HepG2 (cell line): Measurements from ENCODE around the gene R3HDM1. TPM values are rescaled to one million over a fixed set of nuclear protein-coding genes. Genes with fewer than 3 reads are reported as not detected.

ENCODE experiments used
- CEBPG ChIP-seq: IDR thresholded peaks from 2 replicates; pipeline ENCODE4 v1.6.1; 2016
- DNMT1 ChIP-seq: sonication (generic); formaldehyde crosslinking; IDR thresholded peaks from 2 replicates; pipeline ENCODE4 v1.5.1; 2020; ENCODE audit warnings: mild to moderate bottlenecking, missing genetic modification reagents
- FOXJ3 ChIP-seq: sonication (generic); formaldehyde crosslinking; IDR thresholded peaks from 2 replicates; pipeline ENCODE4 v1.4.0; 2020; ENCODE audit warnings: missing genetic modification reagents, mild to moderate bottlenecking, borderline replicate concordance
- GTF3A ChIP-seq: sonication (generic); formaldehyde crosslinking; conservative IDR thresholded peaks from 2 replicates; pipeline ENCODE4 v1.4.0; 2020; ENCODE audit warnings: mild to moderate bottlenecking, missing genetic modification reagents
- MIER2 ChIP-seq: IDR thresholded peaks from 2 replicates; pipeline ENCODE4 v1.6.1; 2016; ENCODE audit warnings: missing biosample characterization, missing genetic modification reagents
- SP4 ChIP-seq: sonication (generic); formaldehyde crosslinking; IDR thresholded peaks from 2 replicates; pipeline ENCODE4 v1.8.1; 2023; ENCODE audit warnings: mild to moderate bottlenecking, missing genetic modification reagents
- TERF1 ChIP-seq: sonication (generic); formaldehyde crosslinking; IDR thresholded peaks from 2 replicates; pipeline ENCODE4 v1.8.0; 2022; ENCODE audit warnings: mild to moderate bottlenecking, missing genetic modification reagents, moderate library complexity
- ZNF343 ChIP-seq: sonication (generic); formaldehyde crosslinking; IDR thresholded peaks from 2 replicates; pipeline ENCODE4 v1.4.0; 2020; ENCODE audit warnings: mild to moderate bottlenecking, missing genetic modification reagents
- ZNF775 ChIP-seq: sonication (generic); formaldehyde crosslinking; IDR thresholded peaks from 2 replicates; pipeline ENCODE4 v1.4.0; 2020; ENCODE audit warnings: missing genetic modification reagents, mild to moderate bottlenecking, moderate library complexity, borderline replicate concordance
- ZNF782 ChIP-seq: sonication (generic); formaldehyde crosslinking; IDR thresholded peaks from 2 replicates; pipeline ENCODE4 v1.4.0; 2020; ENCODE audit warnings: missing genetic modification reagents, mild to moderate bottlenecking, borderline replicate concordance
- polyA plus RNA-seq, 8 experiments: library from polyadenylated mRNA; depleted of rRNA in 3 of 8; stranded (reverse) in 7 of 8; unstranded in 1 of 8; fragments of >200 nt; fragmentation: Illumina TruSeq in 4 of 8; extraction: Trizol in 4 of 8; gene quantifications; 2 replicates each; pipeline versions ENCODE4 v1.2.1 to v1.2.3, GENCODE V29; 2011 to 2016; ENCODE audit warnings: low read depth in 4 of 8, missing spikeins in 1 of 8, mixed read lengths in 1 of 8; ENCODE audit not compliant: insufficient read depth in 1 of 8
- total RNA-seq, 5 experiments: library from RNA; depleted of rRNA; stranded (reverse); fragments of >200 nt; fragmentation: Illumina TruSeq; extraction: Trizol; gene quantifications; 2 replicates each; pipeline ENCODE4 v1.2.3, GENCODE V29; 2016; ENCODE audit warnings: low read depth in 1 of 5
- TF ChIP-seq, protein P1 (sequence below): sonication (generic); formaldehyde crosslinking; IDR thresholded peaks from 2 replicates; pipeline ENCODE4 v1.5.0; 2020; ENCODE audit warnings: mild to moderate bottlenecking, missing genetic modification reagents
- TF ChIP-seq, protein P2 (sequence below): sonication (generic); formaldehyde crosslinking; IDR thresholded peaks from 2 replicates; pipeline ENCODE4 v1.4.0; 2020; ENCODE audit warnings: mild to moderate bottlenecking, low read depth, missing genetic modification reagents
- TF ChIP-seq, protein P3 (sequence below): sonication (generic); formaldehyde crosslinking; IDR thresholded peaks from 2 replicates; pipeline ENCODE4 v1.5.0; 2020; ENCODE audit warnings: mild to moderate bottlenecking, missing genetic modification reagents
- TF ChIP-seq, protein P4 (sequence below): sonication (generic); formaldehyde crosslinking; IDR thresholded peaks from 2 replicates; pipeline ENCODE4 v1.5.1; 2020; ENCODE audit warnings: missing genetic modification reagents, mild to moderate bottlenecking, borderline replicate concordance
- TF ChIP-seq, protein P5 (sequence below): sonication (generic); formaldehyde crosslinking; IDR thresholded peaks from 2 replicates; pipeline ENCODE4 v1.4.0; 2020; ENCODE audit warnings: low read depth, mild to moderate bottlenecking, missing genetic modification reagents

The R3HDM1 gene
- total and polyA plus RNA-seq, 2 of the 13 experiments (the other 11 are each of a cell fraction or from before 2014, with no cell fraction given): 15.7 to 54.3 TPM

DNA sequence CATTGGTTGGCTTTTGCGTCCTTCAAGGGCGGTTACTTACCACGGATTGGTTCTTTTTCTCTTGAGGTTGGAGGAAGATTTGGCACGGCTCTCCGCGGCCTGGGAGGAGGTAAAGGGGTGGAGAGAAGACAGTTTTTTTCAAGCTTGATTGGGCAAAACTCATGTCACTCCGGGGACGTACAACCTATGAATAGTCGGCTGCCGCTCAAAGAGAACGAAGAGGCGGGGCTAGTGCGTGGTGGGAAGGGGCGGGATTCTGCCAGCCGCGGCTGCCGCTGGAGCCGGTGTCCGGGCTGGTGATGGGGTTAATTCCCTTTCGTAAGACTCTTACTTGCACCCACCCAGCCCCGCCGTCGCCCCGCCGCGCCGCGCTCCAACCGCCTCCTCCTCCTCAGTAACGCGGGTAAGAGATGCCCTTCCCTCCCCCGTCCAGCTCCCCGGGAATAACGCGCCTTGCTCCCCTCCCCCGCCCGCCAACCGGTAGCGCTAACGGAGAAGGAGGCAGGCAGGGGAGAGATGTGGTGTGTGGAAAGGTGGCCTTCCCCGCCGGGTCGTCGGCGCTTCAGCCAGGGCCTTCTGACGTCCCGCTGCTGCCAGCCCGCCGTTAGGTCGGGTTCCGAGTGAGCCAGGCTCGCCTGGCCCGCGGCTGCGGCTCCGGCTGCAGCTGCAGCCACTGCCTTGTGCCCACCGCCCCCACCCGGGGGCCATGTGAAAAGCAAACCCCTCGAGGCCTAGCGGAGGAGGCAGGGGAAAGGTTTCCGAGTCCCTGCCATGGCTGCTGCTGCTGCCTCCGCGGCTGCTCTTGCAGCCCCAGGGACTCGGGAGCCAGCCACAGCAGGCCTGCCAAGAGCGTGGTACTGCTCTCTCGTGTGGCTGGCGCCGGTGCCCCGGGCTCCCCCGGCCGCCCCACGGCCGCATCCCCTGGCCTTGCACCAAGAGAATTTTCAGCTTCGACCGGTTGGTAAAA is at the start of gene R3HDM1 (continued):
- TF ChIP-seq, protein P1, sequence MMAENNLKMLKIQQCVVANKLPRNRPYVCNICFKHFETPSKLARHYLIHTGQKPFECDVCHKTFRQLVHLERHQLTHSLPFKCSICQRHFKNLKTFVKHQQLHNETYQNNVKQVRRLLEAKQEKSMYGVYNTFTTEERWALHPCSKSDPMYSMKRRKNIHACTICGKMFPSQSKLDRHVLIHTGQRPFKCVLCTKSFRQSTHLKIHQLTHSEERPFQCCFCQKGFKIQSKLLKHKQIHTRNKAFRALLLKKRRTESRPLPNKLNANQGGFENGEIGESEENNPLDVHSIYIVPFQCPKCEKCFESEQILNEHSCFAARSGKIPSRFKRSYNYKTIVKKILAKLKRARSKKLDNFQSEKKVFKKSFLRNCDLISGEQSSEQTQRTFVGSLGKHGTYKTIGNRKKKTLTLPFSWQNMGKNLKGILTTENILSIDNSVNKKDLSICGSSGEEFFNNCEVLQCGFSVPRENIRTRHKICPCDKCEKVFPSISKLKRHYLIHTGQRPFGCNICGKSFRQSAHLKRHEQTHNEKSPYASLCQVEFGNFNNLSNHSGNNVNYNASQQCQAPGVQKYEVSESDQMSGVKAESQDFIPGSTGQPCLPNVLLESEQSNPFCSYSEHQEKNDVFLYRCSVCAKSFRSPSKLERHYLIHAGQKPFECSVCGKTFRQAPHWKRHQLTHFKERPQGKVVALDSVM (CRISPR knock-in tag): peak; percentile 39; the same call in 1 of the 2 replicates
- no peak for TF ChIP-seq GTF3A (CRISPR knock-in tag)
- TF ChIP-seq ZNF343 (CRISPR knock-in tag): no peak; the same call in none of the 2 replicates
- TF ChIP-seq DNMT1 (CRISPR knock-in tag): peak; percentile 97
- TF ChIP-seq SP4: peak; percentile 92
- peak; percentile 52; the same call in 1 of the 2 replicates for TF ChIP-seq FOXJ3
- TF ChIP-seq ZNF782 (CRISPR knock-in tag): no peak
- TF ChIP-seq, protein P2, sequence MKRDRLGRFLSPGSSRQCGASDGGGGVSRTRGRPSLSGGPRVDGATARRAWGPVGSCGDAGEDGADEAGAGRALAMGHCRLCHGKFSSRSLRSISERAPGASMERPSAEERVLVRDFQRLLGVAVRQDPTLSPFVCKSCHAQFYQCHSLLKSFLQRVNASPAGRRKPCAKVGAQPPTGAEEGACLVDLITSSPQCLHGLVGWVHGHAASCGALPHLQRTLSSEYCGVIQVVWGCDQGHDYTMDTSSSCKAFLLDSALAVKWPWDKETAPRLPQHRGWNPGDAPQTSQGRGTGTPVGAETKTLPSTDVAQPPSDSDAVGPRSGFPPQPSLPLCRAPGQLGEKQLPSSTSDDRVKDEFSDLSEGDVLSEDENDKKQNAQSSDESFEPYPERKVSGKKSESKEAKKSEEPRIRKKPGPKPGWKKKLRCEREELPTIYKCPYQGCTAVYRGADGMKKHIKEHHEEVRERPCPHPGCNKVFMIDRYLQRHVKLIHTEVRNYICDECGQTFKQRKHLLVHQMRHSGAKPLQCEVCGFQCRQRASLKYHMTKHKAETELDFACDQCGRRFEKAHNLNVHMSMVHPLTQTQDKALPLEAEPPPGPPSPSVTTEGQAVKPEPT: 0 out of 2 replicates have a peak, but pooled peaks have one; percentile 20
- 0 out of 2 replicates have a peak, but pooled peaks have one; percentile 16 for TF ChIP-seq MIER2 (CRISPR knock-in tag)
- TF ChIP-seq CEBPG (CRISPR knock-in tag): no peak
- TF ChIP-seq, protein P3, sequence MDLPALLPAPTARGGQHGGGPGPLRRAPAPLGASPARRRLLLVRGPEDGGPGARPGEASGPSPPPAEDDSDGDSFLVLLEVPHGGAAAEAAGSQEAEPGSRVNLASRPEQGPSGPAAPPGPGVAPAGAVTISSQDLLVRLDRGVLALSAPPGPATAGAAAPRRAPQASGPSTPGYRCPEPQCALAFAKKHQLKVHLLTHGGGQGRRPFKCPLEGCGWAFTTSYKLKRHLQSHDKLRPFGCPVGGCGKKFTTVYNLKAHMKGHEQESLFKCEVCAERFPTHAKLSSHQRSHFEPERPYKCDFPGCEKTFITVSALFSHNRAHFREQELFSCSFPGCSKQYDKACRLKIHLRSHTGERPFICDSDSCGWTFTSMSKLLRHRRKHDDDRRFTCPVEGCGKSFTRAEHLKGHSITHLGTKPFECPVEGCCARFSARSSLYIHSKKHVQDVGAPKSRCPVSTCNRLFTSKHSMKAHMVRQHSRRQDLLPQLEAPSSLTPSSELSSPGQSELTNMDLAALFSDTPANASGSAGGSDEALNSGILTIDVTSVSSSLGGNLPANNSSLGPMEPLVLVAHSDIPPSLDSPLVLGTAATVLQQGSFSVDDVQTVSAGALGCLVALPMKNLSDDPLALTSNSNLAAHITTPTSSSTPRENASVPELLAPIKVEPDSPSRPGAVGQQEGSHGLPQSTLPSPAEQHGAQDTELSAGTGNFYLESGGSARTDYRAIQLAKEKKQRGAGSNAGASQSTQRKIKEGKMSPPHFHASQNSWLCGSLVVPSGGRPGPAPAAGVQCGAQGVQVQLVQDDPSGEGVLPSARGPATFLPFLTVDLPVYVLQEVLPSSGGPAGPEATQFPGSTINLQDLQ (CRISPR knock-in tag): no peak; the same call in 1 of the 2 replicates
- TF ChIP-seq TERF1 (CRISPR knock-in tag): 0 out of 2 replicates have a peak, but pooled peaks have one; percentile 32
- TF ChIP-seq, protein P4, sequence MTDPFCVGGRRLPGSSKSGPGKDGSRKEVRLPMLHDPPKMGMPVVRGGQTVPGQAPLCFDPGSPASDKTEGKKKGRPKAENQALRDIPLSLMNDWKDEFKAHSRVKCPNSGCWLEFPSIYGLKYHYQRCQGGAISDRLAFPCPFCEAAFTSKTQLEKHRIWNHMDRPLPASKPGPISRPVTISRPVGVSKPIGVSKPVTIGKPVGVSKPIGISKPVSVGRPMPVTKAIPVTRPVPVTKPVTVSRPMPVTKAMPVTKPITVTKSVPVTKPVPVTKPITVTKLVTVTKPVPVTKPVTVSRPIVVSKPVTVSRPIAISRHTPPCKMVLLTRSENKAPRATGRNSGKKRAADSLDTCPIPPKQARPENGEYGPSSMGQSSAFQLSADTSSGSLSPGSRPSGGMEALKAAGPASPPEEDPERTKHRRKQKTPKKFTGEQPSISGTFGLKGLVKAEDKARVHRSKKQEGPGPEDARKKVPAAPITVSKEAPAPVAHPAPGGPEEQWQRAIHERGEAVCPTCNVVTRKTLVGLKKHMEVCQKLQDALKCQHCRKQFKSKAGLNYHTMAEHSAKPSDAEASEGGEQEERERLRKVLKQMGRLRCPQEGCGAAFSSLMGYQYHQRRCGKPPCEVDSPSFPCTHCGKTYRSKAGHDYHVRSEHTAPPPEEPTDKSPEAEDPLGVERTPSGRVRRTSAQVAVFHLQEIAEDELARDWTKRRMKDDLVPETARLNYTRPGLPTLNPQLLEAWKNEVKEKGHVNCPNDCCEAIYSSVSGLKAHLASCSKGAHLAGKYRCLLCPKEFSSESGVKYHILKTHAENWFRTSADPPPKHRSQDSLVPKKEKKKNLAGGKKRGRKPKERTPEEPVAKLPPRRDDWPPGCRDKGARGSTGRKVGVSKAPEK (CRISPR knock-in tag): peak; percentile 93
- 0 out of 2 replicates have a peak, but pooled peaks have one; percentile 31 for TF ChIP-seq ZNF775
- TF ChIP-seq, protein P5, sequence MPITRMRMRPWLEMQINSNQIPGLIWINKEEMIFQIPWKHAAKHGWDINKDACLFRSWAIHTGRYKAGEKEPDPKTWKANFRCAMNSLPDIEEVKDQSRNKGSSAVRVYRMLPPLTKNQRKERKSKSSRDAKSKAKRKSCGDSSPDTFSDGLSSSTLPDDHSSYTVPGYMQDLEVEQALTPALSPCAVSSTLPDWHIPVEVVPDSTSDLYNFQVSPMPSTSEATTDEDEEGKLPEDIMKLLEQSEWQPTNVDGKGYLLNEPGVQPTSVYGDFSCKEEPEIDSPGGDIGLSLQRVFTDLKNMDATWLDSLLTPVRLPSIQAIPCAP (CRISPR knock-in tag): 0 out of 2 replicates have a peak, but pooled peaks have one; percentile 52
